ENCODE data around the gene RABGAP1L.

RABGAP1L gene

GRCh38 chr1:174269989-174270651, 110.8 kb downstream of the RABGAP1L start:
- Histone ChIP-seq H3K4me3 (ENCODE audit: control insufficient read depth in 1 of 7, extremely low read depth in 1 of 7, insufficient read depth in 4 of 7, low read depth in 2 of 7, low read length in 6 of 7) (no peak overlapping the region), H3K27me3 (replicated peaks in 2 of 5; ENCODE audit: control insufficient read depth in 4 of 5, insufficient read depth in 5 of 5, low read length in 4 of 5) (no peaks in the 10 kb centered on the region), H3K36me3 (ENCODE audit: control insufficient read depth in 4 of 4, insufficient read depth in 4 of 4, low read length in 3 of 4) (no peaks in the 10 kb centered on the region), H3K27ac (ENCODE audit: insufficient read depth in 1 of 2, low read depth in 1 of 2, low read length in 2 of 2, poor library complexity in 1 of 2, severe bottlenecking in 2 of 2) (no peak overlapping the region), H3K9me3 (ENCODE audit: control extremely low read depth in 1 of 5, control insufficient read depth in 4 of 5, insufficient read depth in 2 of 5, low read depth in 1 of 5, low read length in 4 of 5) (no peaks in the 10 kb centered on the region), H3K4me1 (ENCODE audit: control extremely low read depth in 1 of 4, control insufficient read depth in 4 of 4, insufficient read depth in 4 of 4, low read length in 3 of 4) (no peaks in the 10 kb centered on the region)
- ChIA-PET POLR2A (no interaction called here), CTCF (interaction anchor here (1.2 kb wide), 1 partner anchor 11 kb away, joined by 5 read pairs; no protein-coding TSS in a partner anchor)
- no peak for DNase-seq
- no CpG with 5 or more reads among the region's 1 CpG for WGBS (ENCODE audit: insufficient coverage)

- Histone ChIP-seq H3K4me3 (ENCODE audit: control insufficient read depth in 1 of 7, extremely low read depth in 1 of 7, insufficient read depth in 4 of 7, low read depth in 2 of 7, low read length in 6 of 7) (no peak overlapping the region), H3K9me3 (ENCODE audit: control extremely low read depth in 1 of 5, control insufficient read depth in 4 of 5, insufficient read depth in 2 of 5, low read depth in 1 of 5, low read length in 4 of 5) (no peaks in the 10 kb centered on the region), H3K4me1 (ENCODE audit: control extremely low read depth in 1 of 4, control insufficient read depth in 4 of 4, insufficient read depth in 4 of 4, low read length in 3 of 4) (no peaks in the 10 kb centered on the region), H3K27ac (ENCODE audit: insufficient read depth in 1 of 2, low read depth in 1 of 2, low read length in 2 of 2, poor library complexity in 1 of 2, severe bottlenecking in 2 of 2) (no peak overlapping the region), H3K36me3 (ENCODE audit: control insufficient read depth in 4 of 4, insufficient read depth in 4 of 4, low read length in 3 of 4) (peaks cover 0 to 2% (median 0%) of the 10 kb centered on the region in 4 experiments), H3K27me3 (replicated peaks in 2 of 5; ENCODE audit: control insufficient read depth in 4 of 5, insufficient read depth in 5 of 5, low read length in 4 of 5) (no peaks in the 10 kb centered on the region)
- ChIA-PET CTCF (interaction anchor here (1.1 to 5.4 kb wide), 2 partner anchors 10 to 11 kb away, joined by 3 to 34 read pairs; no protein-coding TSS in a partner anchor), POLR2A (no interaction called here)
- no peak for DNase-seq
Measured at GRCh38 chr1:174273190-174273589, 113.9 kb downstream of the RABGAP1L start.

GRCh38 chr1:174273776-174274175, 114.5 kb downstream of the RABGAP1L start:
- Histone ChIP-seq H3K4me1 (ENCODE audit: control extremely low read depth in 1 of 4, control insufficient read depth in 4 of 4, insufficient read depth in 4 of 4, low read length in 3 of 4) (no peaks in the 10 kb centered on the region), H3K4me3 (ENCODE audit: control insufficient read depth in 1 of 7, extremely low read depth in 1 of 7, insufficient read depth in 4 of 7, low read depth in 2 of 7, low read length in 6 of 7) (no peak overlapping the region), H3K9me3 (ENCODE audit: control extremely low read depth in 1 of 5, control insufficient read depth in 4 of 5, insufficient read depth in 2 of 5, low read depth in 1 of 5, low read length in 4 of 5) (no peaks in the 10 kb centered on the region), H3K27me3 (replicated peaks in 2 of 5; ENCODE audit: control insufficient read depth in 4 of 5, insufficient read depth in 5 of 5, low read length in 4 of 5) (no peaks in the 10 kb centered on the region), H3K36me3 (ENCODE audit: control insufficient read depth in 4 of 4, insufficient read depth in 4 of 4, low read length in 3 of 4) (peaks cover 0 to 2% (median 0%) of the 10 kb centered on the region in 4 experiments), H3K27ac (ENCODE audit: insufficient read depth in 1 of 2, low read depth in 1 of 2, low read length in 2 of 2, poor library complexity in 1 of 2, severe bottlenecking in 2 of 2) (no peak overlapping the region)
- CTCF ChIA-PET: interaction anchor here (1.1 to 5.4 kb wide), 2 partner anchors 10 to 11 kb away, joined by 3 to 34 read pairs; no protein-coding TSS in a partner anchor
- no peak for DNase-seq
- POLR2A ChIA-PET: no interaction called here

GRCh38 chr1:174274452-174274851, 115.1 kb downstream of the RABGAP1L start:
- no peaks in the 10 kb centered on the region for H3K9me3 ChIP-seq (ENCODE audit: control extremely low read depth in 1 of 5, control insufficient read depth in 4 of 5, insufficient read depth in 2 of 5, low read depth in 1 of 5, low read length in 4 of 5)
- CTCF ChIA-PET: interaction anchor here (5.4 kb wide), 1 partner anchor 12 kb away, joined by 34 read pairs; no protein-coding TSS in a partner anchor
- no peak for DNase-seq

GRCh38 chr1:174274884-174275283, 115.6 kb downstream of the RABGAP1L start:
- POLR2A ChIA-PET: no interaction called here
- H3K36me3 ChIP-seq (ENCODE audit: control insufficient read depth in 4 of 4, insufficient read depth in 4 of 4, low read length in 3 of 4): peaks cover 0 to 2% (median 0%) of the 10 kb centered on the region in 4 experiments
- no peak overlapping the region for H3K4me3 ChIP-seq (ENCODE audit: control insufficient read depth in 1 of 7, extremely low read depth in 1 of 7, insufficient read depth in 4 of 7, low read depth in 2 of 7, low read length in 6 of 7)
- no peaks in the 10 kb centered on the region for H3K9me3 ChIP-seq (ENCODE audit: control extremely low read depth in 1 of 5, control insufficient read depth in 4 of 5, insufficient read depth in 2 of 5, low read depth in 1 of 5, low read length in 4 of 5)
- CTCF ChIA-PET: interaction anchor here (5.4 kb wide), 1 partner anchor 12 kb away, joined by 34 read pairs; no protein-coding TSS in a partner anchor
- no peak for DNase-seq
- H3K27me3 ChIP-seq (replicated peaks in 2 of 5; ENCODE audit: control insufficient read depth in 4 of 5, insufficient read depth in 5 of 5, low read length in 4 of 5): no peaks in the 10 kb centered on the region
- H3K4me1 ChIP-seq (ENCODE audit: control extremely low read depth in 1 of 4, control insufficient read depth in 4 of 4, insufficient read depth in 4 of 4, low read length in 3 of 4): no peaks in the 10 kb centered on the region
- H3K27ac ChIP-seq (ENCODE audit: insufficient read depth in 1 of 2, low read depth in 1 of 2, low read length in 2 of 2, poor library complexity in 1 of 2, severe bottlenecking in 2 of 2): no peak overlapping the region
- no CpG with 5 or more reads among the region's 2 CpGs for WGBS (ENCODE audit: insufficient coverage)

More at GRCh38 chr1:174274452-174274851, 115.1 kb downstream of the RABGAP1L start:
- Histone ChIP-seq H3K27me3 (replicated peaks in 2 of 5; ENCODE audit: control insufficient read depth in 4 of 5, insufficient read depth in 5 of 5, low read length in 4 of 5) (no peaks in the 10 kb centered on the region), H3K27ac (ENCODE audit: insufficient read depth in 1 of 2, low read depth in 1 of 2, low read length in 2 of 2, poor library complexity in 1 of 2, severe bottlenecking in 2 of 2) (no peak overlapping the region), H3K36me3 (ENCODE audit: control insufficient read depth in 4 of 4, insufficient read depth in 4 of 4, low read length in 3 of 4) (peaks cover 0 to 2% (median 0%) of the 10 kb centered on the region in 4 experiments), H3K4me3 (ENCODE audit: control insufficient read depth in 1 of 7, extremely low read depth in 1 of 7, insufficient read depth in 4 of 7, low read depth in 2 of 7, low read length in 6 of 7) (no peak overlapping the region), H3K4me1 (ENCODE audit: control extremely low read depth in 1 of 4, control insufficient read depth in 4 of 4, insufficient read depth in 4 of 4, low read length in 3 of 4) (no peaks in the 10 kb centered on the region)
- WGBS (ENCODE audit: insufficient coverage): no CpG with 5 or more reads among the region's 3 CpGs
- POLR2A ChIA-PET: no interaction called here

GRCh38 chr1:174276087-174276486, 116.8 kb downstream of the RABGAP1L start:
- peaks cover 0 to 11% (median 4%) of the 10 kb centered on the region in 4 experiments for H3K36me3 ChIP-seq (ENCODE audit: control insufficient read depth in 4 of 4, insufficient read depth in 4 of 4, low read length in 3 of 4)
- H3K27me3 ChIP-seq (replicated peaks in 2 of 5; ENCODE audit: control insufficient read depth in 4 of 5, insufficient read depth in 5 of 5, low read length in 4 of 5): no peaks in the 10 kb centered on the region
- no peak overlapping the region for H3K27ac ChIP-seq (ENCODE audit: insufficient read depth in 1 of 2, low read depth in 1 of 2, low read length in 2 of 2, poor library complexity in 1 of 2, severe bottlenecking in 2 of 2)
- no peak for DNase-seq
- ChIA-PET CTCF (interaction anchor here (5.4 kb wide), 1 partner anchor 14 kb away, joined by 34 read pairs; no protein-coding TSS in a partner anchor), POLR2A (no interaction called here)
- no peak overlapping the region for H3K4me3 ChIP-seq (ENCODE audit: control insufficient read depth in 1 of 7, extremely low read depth in 1 of 7, insufficient read depth in 4 of 7, low read depth in 2 of 7, low read length in 6 of 7)
- no peaks in the 10 kb centered on the region for H3K9me3 ChIP-seq (ENCODE audit: control extremely low read depth in 1 of 5, control insufficient read depth in 4 of 5, insufficient read depth in 2 of 5, low read depth in 1 of 5, low read length in 4 of 5)
- no peaks in the 10 kb centered on the region for H3K4me1 ChIP-seq (ENCODE audit: control extremely low read depth in 1 of 4, control insufficient read depth in 4 of 4, insufficient read depth in 4 of 4, low read length in 3 of 4)
- no CpG with 5 or more reads among the region's 1 CpG for WGBS (ENCODE audit: insufficient coverage)

GRCh38 chr1:174284052-174284451, 124.7 kb downstream of the RABGAP1L start:
- peaks cover 6 to 56% (median 10%) of the 10 kb centered on the region in 4 experiments for H3K36me3 ChIP-seq (ENCODE audit: control insufficient read depth in 4 of 4, insufficient read depth in 4 of 4, low read length in 3 of 4)
- H3K4me1 ChIP-seq (ENCODE audit: control extremely low read depth in 1 of 4, control insufficient read depth in 4 of 4, insufficient read depth in 4 of 4, low read length in 3 of 4): no peaks in the 10 kb centered on the region
- no peak overlapping the region for H3K4me3 ChIP-seq (ENCODE audit: control insufficient read depth in 1 of 7, extremely low read depth in 1 of 7, insufficient read depth in 4 of 7, low read depth in 2 of 7, low read length in 6 of 7)
- no peaks in the 10 kb centered on the region for H3K27me3 ChIP-seq (replicated peaks in 2 of 5; ENCODE audit: control insufficient read depth in 4 of 5, insufficient read depth in 5 of 5, low read length in 4 of 5)
- ChIA-PET POLR2A (no interaction called here), CTCF (interaction anchor here (0.9 kb wide), 1 partner anchor 11 kb away, joined by 3 read pairs; no protein-coding TSS in a partner anchor)
- H3K9me3 ChIP-seq (ENCODE audit: control extremely low read depth in 1 of 5, control insufficient read depth in 4 of 5, insufficient read depth in 2 of 5, low read depth in 1 of 5, low read length in 4 of 5): peaks cover 0 to 23% (median 5%) of the 10 kb centered on the region in 5 experiments
- no peak for DNase-seq
- no CpG with 5 or more reads among the region's 2 CpGs for WGBS (ENCODE audit: insufficient coverage)
- no peak overlapping the region for H3K27ac ChIP-seq (ENCODE audit: insufficient read depth in 1 of 2, low read depth in 1 of 2, low read length in 2 of 2, poor library complexity in 1 of 2, severe bottlenecking in 2 of 2)
